ENCODE measurements around the gene C10orf67. TPM values are rescaled to one million over a fixed set of nuclear protein-coding genes. Genes with fewer than 3 reads are reported as not detected.

Gene C10orf67
- total and polyA plus RNA-seq, 2 of the 8 experiments (the other 6 are each of a cell fraction or from before 2014, with no cell fraction given): 0.05 to 0.11 TPM

DNA sequence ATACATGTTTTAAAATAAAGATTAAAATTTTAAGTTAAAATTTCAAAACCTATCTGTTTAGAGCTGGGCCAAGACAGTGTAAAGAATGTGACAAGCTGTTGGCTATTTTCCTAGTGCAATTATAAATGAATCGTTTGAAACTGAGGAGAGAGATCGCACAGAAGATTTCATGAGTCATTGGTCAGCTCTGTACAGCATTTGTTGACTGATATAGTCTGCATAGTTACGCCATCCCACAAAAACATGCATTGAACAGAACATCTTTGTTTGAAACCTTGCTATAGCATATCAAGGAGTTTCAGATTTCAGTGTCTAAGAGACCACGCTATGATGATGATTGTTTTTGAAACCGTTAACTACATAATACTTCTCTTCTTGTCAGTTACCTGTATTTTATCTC is 1.3 kb upstream of the C10orf67 start:
- CTCF ChIA-PET (ENCODE audit: partially characterized antibody): interaction anchor here (1.2 to 2.9 kb wide), 3 partner anchors 14 to 188 kb away, joined by 3 to 8 read pairs (median 4); no protein-coding TSS in a partner anchor
- Histone ChIP-seq H4K8ac (ENCODE audit: extremely low read depth, insufficient read depth, low read length) (no peak overlapping the region), H3K4me3 (ENCODE audit: extremely low read depth in 1 of 4, insufficient read depth in 2 of 4, low read depth in 3 of 4, low read length in 4 of 4) (no peak overlapping the region), H3K79me1 (ENCODE audit: low read depth, low read length) (no peaks in the 10 kb centered on the region), H3K27me3 (replicated peaks in 1 of 4; ENCODE audit: control insufficient read depth in 3 of 4, extremely low read depth in 1 of 4, insufficient read depth in 3 of 4, low read length in 3 of 4) (peaks cover 3 to 15% (median 6%) of the 10 kb centered on the region in 4 experiments; a peak in 5 of 7 replicates), H2BK15ac (ENCODE audit: low read length) (no peak overlapping the region), H3K18ac (ENCODE audit: extremely low read depth, low read length) (no peak overlapping the region), H3K23ac (ENCODE audit: insufficient read length) (no peak overlapping the region), H2BK120ac (replicated peaks; ENCODE audit: low read depth, low read length) (no peak overlapping the region), H2BK12ac (ENCODE audit: low read depth, low read length) (no peak overlapping the region), H2BK20ac (ENCODE audit: low read length) (no peak overlapping the region), H3K9ac (replicated peaks in 1 of 4; ENCODE audit: extremely low read depth in 1 of 4, low read depth in 3 of 4, low read length in 3 of 4) (no peak overlapping the region), H3K79me2 (ENCODE audit: control insufficient read depth in 1 of 2, insufficient read depth in 2 of 2, low read length in 2 of 2) (no peaks in the 10 kb centered on the region), H3K4me1 (replicated peaks in 1 of 4; ENCODE audit: control insufficient read depth in 3 of 4, insufficient read depth in 4 of 4, low read length in 3 of 4) (peaks cover 2 to 9% (median 4%) of the 10 kb centered on the region in 4 experiments; a peak in 4 of 7 replicates), H4K5ac (ENCODE audit: insufficient read length, low read depth, low read length) (no peak overlapping the region), H3K36me3 (ENCODE audit: control insufficient read depth in 2 of 4, insufficient read depth in 4 of 4, low read length in 3 of 4) (no peaks in the 10 kb centered on the region), H3K4me2 (ENCODE audit: insufficient read depth in 1 of 2, low read depth in 2 of 2, low read length in 2 of 2) (no peak overlapping the region), H3K56ac (replicated peaks; ENCODE audit: insufficient read length, low read depth, low read length) (no peak overlapping the region), H3K23me2 (ENCODE audit: low read depth, low read length) (peaks cover 7% of the 10 kb centered on the region), H2BK5ac (ENCODE audit: low read depth, low read length) (no peak overlapping the region), H2AFZ (ENCODE audit: low read length) (no peak overlapping the region), H4K20me1 (replicated peaks in 1 of 2; ENCODE audit: control insufficient read depth in 1 of 2, insufficient read depth in 2 of 2, low read length in 2 of 2) (no peaks in the 10 kb centered on the region), H3K27ac (ENCODE audit: low read depth, low read length) (no peak overlapping the region), H3K9me3 (ENCODE audit: insufficient read depth in 2 of 2, low read depth in 1 of 2, low read length in 1 of 2) (no peaks in the 10 kb centered on the region), H4K91ac (replicated peaks; ENCODE audit: insufficient read length, low read length) (no peak overlapping the region), H3K4ac (replicated peaks; ENCODE audit: insufficient read length, low read depth, low read length) (no peak overlapping the region), H2AK5ac (ENCODE audit: low read depth, low read length) (no peak overlapping the region), H3K14ac (ENCODE audit: insufficient read length) (no peak overlapping the region)
- no peak for DNase-seq (ENCODE audit: low read depth in 1 of 2, low spot score in 2 of 2)
- no peak for FAIRE-seq
- WGBS, 2 experiments (ENCODE audit: extremely low coverage in 1 of 2, insufficient coverage in 1 of 2, insufficient read length in 1 of 2, insufficient replicate concordance in 2 of 2, low coverage in 1 of 2, low lambda C conversion rate in 2 of 2, missing lambda C conversion rate in 1 of 2): 91% methylated on average over 5 of the region's 5 CpGs; no CpG with 5 or more reads in 1 of the 2 experiments
- POLR2A ChIA-PET (ENCODE audit: partially characterized antibody): no interaction called here
- TF ChIP-seq SP1 (IDR thresholded peaks at IDR 0.05; ENCODE audit: low read depth, low read length) (no peak), KDM5A (IDR thresholded peaks at IDR 0.05; ENCODE audit: low read length) (no peak), TBP (IDR thresholded peaks at IDR 0.05; ENCODE audit: low read depth, low read length) (no peak)
- TF ChIP-seq, protein P1, sequence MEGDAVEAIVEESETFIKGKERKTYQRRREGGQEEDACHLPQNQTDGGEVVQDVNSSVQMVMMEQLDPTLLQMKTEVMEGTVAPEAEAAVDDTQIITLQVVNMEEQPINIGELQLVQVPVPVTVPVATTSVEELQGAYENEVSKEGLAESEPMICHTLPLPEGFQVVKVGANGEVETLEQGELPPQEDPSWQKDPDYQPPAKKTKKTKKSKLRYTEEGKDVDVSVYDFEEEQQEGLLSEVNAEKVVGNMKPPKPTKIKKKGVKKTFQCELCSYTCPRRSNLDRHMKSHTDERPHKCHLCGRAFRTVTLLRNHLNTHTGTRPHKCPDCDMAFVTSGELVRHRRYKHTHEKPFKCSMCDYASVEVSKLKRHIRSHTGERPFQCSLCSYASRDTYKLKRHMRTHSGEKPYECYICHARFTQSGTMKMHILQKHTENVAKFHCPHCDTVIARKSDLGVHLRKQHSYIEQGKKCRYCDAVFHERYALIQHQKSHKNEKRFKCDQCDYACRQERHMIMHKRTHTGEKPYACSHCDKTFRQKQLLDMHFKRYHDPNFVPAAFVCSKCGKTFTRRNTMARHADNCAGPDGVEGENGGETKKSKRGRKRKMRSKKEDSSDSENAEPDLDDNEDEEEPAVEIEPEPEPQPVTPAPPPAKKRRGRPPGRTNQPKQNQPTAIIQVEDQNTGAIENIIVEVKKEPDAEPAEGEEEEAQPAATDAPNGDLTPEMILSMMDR (IDR thresholded peaks at IDR 0.05; ENCODE audit: control extremely low read depth in 1 of 3, insufficient read depth in 1 of 3, low read depth in 1 of 3, low read length in 3 of 3): no peak

Measured in H1 (cell line).